ENCODE results near the gene ELK3.

DNA sequence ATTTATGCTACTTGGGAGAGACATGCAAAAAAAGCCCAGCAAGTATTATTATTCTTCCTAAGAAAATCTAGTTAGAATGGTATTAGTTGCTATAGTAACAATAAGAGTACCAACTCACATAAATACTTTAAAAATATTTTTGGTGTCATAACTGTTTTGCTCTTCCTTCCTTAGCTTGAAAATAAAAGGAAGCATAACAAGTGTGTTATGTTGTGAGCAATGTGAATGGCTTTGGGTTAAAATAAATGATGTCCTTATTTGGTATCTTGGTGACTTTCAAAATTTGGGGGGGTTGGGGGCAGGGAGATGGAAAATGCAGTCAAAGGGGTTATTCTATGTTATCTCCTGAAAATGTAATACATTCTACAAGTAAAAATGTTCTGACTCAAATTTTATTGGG is 91.0 kb downstream of the ELK3 start:
- no peak for TF ChIP-seq CSDC2 (CRISPR knock-in tag; IDR thresholded peaks at IDR 0.05)
- no peak for TF ChIP-seq PATZ1 (CRISPR knock-in tag; IDR thresholded peaks at IDR 0.05; ENCODE audit: borderline replicate concordance)
- no peak for TF ChIP-seq ZFP3 (CRISPR knock-in tag; IDR thresholded peaks at IDR 0.05)
- no peak for TF ChIP-seq ARNTL (CRISPR knock-in tag; IDR thresholded peaks at IDR 0.05; ENCODE audit: borderline replicate concordance, low read depth)
- TF ChIP-seq PPARA (CRISPR knock-in tag; IDR thresholded peaks at IDR 0.05; ENCODE audit: borderline replicate concordance): no peak
- TF ChIP-seq ESRRG (CRISPR knock-in tag; IDR thresholded peaks at IDR 0.05): no peak
- TF ChIP-seq ZC3H10 (CRISPR knock-in tag; IDR thresholded peaks at IDR 0.05): no peak
